ENCODE data around the gene MREG.
"Not testable (repeated sequence)": the region's sequence is repeated elsewhere in the genome, so short reads cannot be mapped to it uniquely, and the experiment has no call there.

The MREG gene

GRCh38 chr2:215973145-215973792 lies 40.1 kb downstream of the MREG start:
- H3K4me3 ChIP-seq (ENCODE audit: low read depth, low read length), result no peak overlapping the region
- DNase-seq (ENCODE audit: low read depth), result no peak
- TF ChIP-seq POLR2A (IDR thresholded peaks at IDR 0.05; ENCODE audit: extremely low read depth, insufficient read length), result no peak
- TF ChIP-seq CTCF (IDR thresholded peaks at IDR 0.05; ENCODE audit: low read depth, low read length), result no peak
- TF ChIP-seq MAX (IDR thresholded peaks at IDR 0.05; ENCODE audit: low read depth, low read length), result no peak
- no peak for TF ChIP-seq MYC (IDR thresholded peaks at IDR 0.05; ENCODE audit: low read depth, low read length)

DNA sequence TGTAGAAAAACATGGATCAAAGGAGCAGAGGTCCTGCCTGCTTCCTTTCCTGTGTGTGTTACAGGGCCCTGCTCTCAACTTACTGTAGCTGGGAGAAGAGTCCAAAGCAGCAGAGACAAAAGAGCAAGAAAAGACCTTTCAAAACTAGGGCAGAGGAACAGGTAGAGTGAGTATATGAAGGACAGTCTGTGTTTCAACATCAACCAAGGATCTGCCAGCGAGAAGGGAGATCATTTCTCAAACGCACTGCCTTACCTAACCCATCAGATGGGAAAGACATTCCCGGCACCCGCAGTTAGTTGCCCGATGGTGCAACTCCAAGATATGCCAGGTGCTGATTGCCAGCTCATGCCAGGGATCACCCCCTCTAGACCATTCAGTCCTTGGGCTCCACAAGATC lies 41.7 kb downstream of the MREG start:
- no peak for TF ChIP-seq MYC (IDR thresholded peaks at IDR 0.05; ENCODE audit: low read depth, low read length)
- TF ChIP-seq POLR2A (IDR thresholded peaks at IDR 0.05; ENCODE audit: extremely low read depth, insufficient read length), result no peak
- no peak for TF ChIP-seq CTCF (IDR thresholded peaks at IDR 0.05; ENCODE audit: low read depth, low read length)
- no peak for TF ChIP-seq MAX (IDR thresholded peaks at IDR 0.05; ENCODE audit: low read depth, low read length)
- no peak for DNase-seq (ENCODE audit: low read depth)

DNA sequence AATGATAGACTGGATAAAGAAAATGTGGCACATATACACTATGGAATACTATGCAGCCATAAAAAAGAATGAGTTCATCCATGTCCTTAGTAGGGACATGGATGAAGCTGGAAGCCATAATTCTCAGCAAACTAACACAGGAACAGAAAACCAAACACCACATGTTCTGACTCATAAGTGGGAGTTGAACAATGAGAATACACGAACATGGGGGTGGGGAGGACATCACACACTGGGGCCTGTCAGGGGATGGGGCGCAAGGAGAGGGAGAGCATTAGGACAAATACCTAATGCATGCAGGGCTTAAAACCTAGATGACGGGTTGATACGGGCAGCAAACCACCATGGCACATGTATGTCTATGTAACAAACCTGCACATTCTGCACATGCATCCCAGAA lies 42.5 kb downstream of the MREG start:
- not testable (repeated sequence) for H3K4me3 ChIP-seq (ENCODE audit: low read depth, low read length)
- DNase-seq (ENCODE audit: low read depth), result peak; percentile 29

More for the DNA sequence above, 41.7 kb downstream of the MREG start:
- no peak overlapping the region for H3K4me3 ChIP-seq (ENCODE audit: low read depth, low read length)

DNA sequence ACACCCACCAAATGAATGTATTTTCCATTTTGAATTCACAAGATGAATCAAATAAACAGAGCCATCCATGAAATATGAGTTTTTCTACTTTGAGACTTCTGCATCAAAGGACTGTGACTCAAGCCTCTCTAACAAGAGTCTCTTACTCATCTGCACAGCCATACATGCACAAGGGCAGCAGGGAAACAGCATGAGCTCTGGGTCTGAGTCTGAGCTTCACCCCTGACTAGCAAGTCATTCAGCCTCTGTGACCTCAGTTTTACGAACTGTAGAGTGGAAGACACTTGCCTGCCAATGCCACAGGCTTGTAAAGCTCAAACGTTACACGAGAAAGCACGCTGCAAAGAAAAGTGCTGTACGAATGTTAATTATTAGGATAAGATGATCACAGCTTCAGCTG lies 42.9 kb downstream of the MREG start:
- TF ChIP-seq CTCF (IDR thresholded peaks at IDR 0.05; ENCODE audit: low read depth, low read length), result no peak
- TF ChIP-seq POLR2A (IDR thresholded peaks at IDR 0.05; ENCODE audit: extremely low read depth, insufficient read length), result no peak
- no peak for TF ChIP-seq MYC (IDR thresholded peaks at IDR 0.05; ENCODE audit: low read depth, low read length)
- TF ChIP-seq MAX (IDR thresholded peaks at IDR 0.05; ENCODE audit: low read depth, low read length), result no peak
- H3K4me3 ChIP-seq (ENCODE audit: low read depth, low read length), result no peak overlapping the region
- no peak for DNase-seq (ENCODE audit: low read depth)

- no peak for TF ChIP-seq CTCF (IDR thresholded peaks at IDR 0.05; ENCODE audit: low read depth, low read length)
- TF ChIP-seq POLR2A (IDR thresholded peaks at IDR 0.05; ENCODE audit: extremely low read depth, insufficient read length), result no peak
- no peak for TF ChIP-seq MAX (IDR thresholded peaks at IDR 0.05; ENCODE audit: low read depth, low read length)
- no peak for TF ChIP-seq MYC (IDR thresholded peaks at IDR 0.05; ENCODE audit: low read depth, low read length)
- no peak overlapping the region for H3K4me3 ChIP-seq (ENCODE audit: low read depth, low read length)
- no peak for DNase-seq (ENCODE audit: low read depth)
Measured at GRCh38 chr2:215969131-215969841, 44.1 kb downstream of the MREG start.

DNA sequence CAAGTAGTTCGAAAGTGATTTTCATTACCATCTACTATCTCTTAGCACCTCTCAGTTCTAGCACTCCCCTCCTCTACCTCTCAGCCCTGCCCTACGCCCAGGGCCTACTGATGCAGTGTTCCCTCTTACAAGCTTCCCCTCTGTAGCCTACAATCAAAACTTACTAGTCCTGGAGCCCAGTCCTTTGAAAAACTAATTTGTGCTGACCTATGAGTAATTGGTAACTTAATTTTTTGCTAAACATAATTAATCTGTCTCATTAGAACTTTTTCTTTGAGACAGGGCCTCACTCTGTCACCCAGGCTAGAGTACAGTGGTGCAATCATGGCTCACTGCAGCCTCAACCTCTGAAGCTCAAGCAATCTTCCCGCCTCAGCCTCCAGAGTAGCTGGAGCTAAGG lies 44.9 kb downstream of the MREG start:
- DNase-seq (ENCODE audit: low read depth), result no peak
- H3K4me3 ChIP-seq (ENCODE audit: low read depth, low read length), result no peak overlapping the region
- TF ChIP-seq MYC (IDR thresholded peaks at IDR 0.05; ENCODE audit: low read depth, low read length), result no peak
- TF ChIP-seq POLR2A (IDR thresholded peaks at IDR 0.05; ENCODE audit: extremely low read depth, insufficient read length), result no peak
- TF ChIP-seq MAX (IDR thresholded peaks at IDR 0.05; ENCODE audit: low read depth, low read length), result no peak
- TF ChIP-seq CTCF (IDR thresholded peaks at IDR 0.05; ENCODE audit: low read depth, low read length), result no peak

All from NB4 (cell line).